Endothelial cell (in vitro differentiated cells): Measurements from ENCODE around the gene SLC34A1. TPM values are rescaled to one million over a fixed set of nuclear protein-coding genes. Genes with fewer than 3 reads are reported as not detected.
A peak's percentile ranks its signal among the peaks of the same experiment; 100 is the strongest.

Experiments
- DNase-seq: peaks from one replicate; pipeline ENCODE4 v3.0.0; 2021; ENCODE audit warnings: low spot score
- H3K27ac Mint-ChIP-seq: one replicate; pipeline ENCODE4 v1.8.0; 2021; ENCODE audit warnings: mixed read lengths, inconsistent platforms; ENCODE audit not compliant: unreplicated experiment
- H3K27me3 Mint-ChIP-seq: one replicate; pipeline ENCODE4 v1.8.0; 2021; ENCODE audit warnings: mild to moderate bottlenecking, moderate library complexity, mixed read lengths, inconsistent platforms; ENCODE audit not compliant: unreplicated experiment
- H3K36me3 Mint-ChIP-seq: one replicate; pipeline ENCODE4 v1.8.0; 2021; ENCODE audit warnings: mild to moderate bottlenecking, low read depth, mixed read lengths, inconsistent platforms; ENCODE audit not compliant: unreplicated experiment
- H3K4me1 Mint-ChIP-seq: one replicate; pipeline ENCODE4 v1.8.0; 2021; ENCODE audit warnings: mild to moderate bottlenecking, mixed read lengths, inconsistent platforms; ENCODE audit not compliant: unreplicated experiment
- H3K4me3 Mint-ChIP-seq: one replicate; pipeline ENCODE4 v1.8.0; 2021; ENCODE audit warnings: mild to moderate bottlenecking, mixed read lengths, inconsistent platforms; ENCODE audit not compliant: unreplicated experiment
- H3K9me3 Mint-ChIP-seq: one replicate; pipeline ENCODE4 v1.8.0; 2021; ENCODE audit warnings: mixed read lengths, inconsistent platforms; ENCODE audit not compliant: unreplicated experiment
- CTCF ChIP-seq: fragments of 200-600 bp; sonication (generic); IDR thresholded peaks from one replicate; pipeline ENCODE4 v1.5.0; 2021; ENCODE audit warnings: antibody characterized with exemption; ENCODE audit not compliant: unreplicated experiment
- total RNA-seq: library from RNA; stranded (reverse); fragmentation: NEBNext Ultra II Directional; extraction: Animal tissue kit (Norgen Biotek cat#: 25700); gene quantifications from one replicate; pipeline ENCODE4 v1.2.1, GENCODE V29; 2021; ENCODE audit not compliant: unreplicated experiment

Gene SLC34A1
- total RNA-seq, 1 donor from 2014 or later = not detected

- peaks cover 11% of the 10 kb centered on the region for H3K36me3 Mint-ChIP-seq
- H3K4me3 Mint-ChIP-seq = peak within 1 kb of the TSS; percentile 80
- H3K9me3 Mint-ChIP-seq = no peaks in the 10 kb centered on the region
- TF ChIP-seq CTCF = no peak
- H3K27ac Mint-ChIP-seq = peak within 1 kb of the TSS; percentile 83
- peaks cover 12% of the 10 kb centered on the region for H3K4me1 Mint-ChIP-seq
- peak; percentile 47 for DNase-seq
- H3K27me3 Mint-ChIP-seq = peaks cover 29% of the 10 kb centered on the region
Observed at GRCh38 chr5:177446200-177447065, 62.2 kb downstream of the SLC34A1 start, which contains the start of gene PRR7. TSS of gene PRR7 (plus strand) at chr5:177446814. CDS start at chr5:177455068, 8,254 bp downstream.

GRCh38 chr5:177447066-177447610, 62.9 kb downstream of the SLC34A1 start:
- H3K36me3 Mint-ChIP-seq = peaks cover 7% of the 10 kb centered on the region
- no peak overlapping the region for H3K4me3 Mint-ChIP-seq
- no peaks in the 10 kb centered on the region for H3K9me3 Mint-ChIP-seq
- H3K4me1 Mint-ChIP-seq = peaks cover 12% of the 10 kb centered on the region
- H3K27me3 Mint-ChIP-seq = peaks cover 29% of the 10 kb centered on the region
- DNase-seq = peak; percentile 53
- no peak overlapping the region for H3K27ac Mint-ChIP-seq
- TF ChIP-seq CTCF = no peak

- Mint-ChIP-seq H3K4me1 (peaks cover 12% of the 10 kb centered on the region), H3K27me3 (peaks cover 31% of the 10 kb centered on the region), H3K36me3 (peaks cover 7% of the 10 kb centered on the region), H3K9me3 (no peaks in the 10 kb centered on the region), H3K4me3 (peak overlapping the region; percentile 42), H3K27ac (no peak overlapping the region)
- TF ChIP-seq CTCF = no peak
- DNase-seq = peak; percentile 41
Observed at GRCh38 chr5:177447611-177448243, 63.5 kb downstream of the SLC34A1 start.

Other genes starting within 250 kb of the SLC34A1 start
- gene RAB24, start 80.7 kb upstream of the SLC34A1 start, total RNA-seq = 15.9 TPM
- gene PRELID1, start 80.6 kb upstream of the SLC34A1 start, total RNA-seq = 198 TPM
- 6.4 TPM for gene MXD3, start 72.5 kb upstream of the SLC34A1 start, total RNA-seq
- 137 TPM for gene LMAN2, start 32.8 kb upstream of the SLC34A1 start, total RNA-seq
- 21.8 TPM for gene RGS14, start 26.5 kb upstream of the SLC34A1 start, total RNA-seq
- gene PFN3, start 16.2 kb downstream of the SLC34A1 start, total RNA-seq = not detected
- 1.4 TPM for gene F12, start 25.1 kb downstream of the SLC34A1 start, total RNA-seq
- gene GRK6, start 42.2 kb downstream of the SLC34A1 start, total RNA-seq = 33.1 TPM
- 0.97 TPM for gene PRR7, start 62.4 kb downstream of the SLC34A1 start, total RNA-seq
- 315 TPM for gene DBN1, start 89.2 kb downstream of the SLC34A1 start, total RNA-seq
- gene PDLIM7, start 113.2 kb downstream of the SLC34A1 start, total RNA-seq = 238 TPM
- 51.4 TPM for gene DOK3, start 125.4 kb downstream of the SLC34A1 start, total RNA-seq
- gene DDX41, start 132.5 kb downstream of the SLC34A1 start, total RNA-seq = 125 TPM
- gene FAM193B, start 170.1 kb downstream of the SLC34A1 start, total RNA-seq = 97.6 TPM
- gene TMED9, start 207.8 kb downstream of the SLC34A1 start, total RNA-seq = 271 TPM
- 34.6 TPM for gene B4GALT7, start 215.7 kb downstream of the SLC34A1 start, total RNA-seq